Suppressor macrophage (primary cell): Measurements from ENCODE around the gene L3MBTL4.
"Not testable (repeated sequence)": the region's sequence is repeated elsewhere in the genome, so short reads cannot be mapped to it uniquely, and the experiment has no call there.

Experiments
- DNase-seq, 4 experiments: peaks; one replicate each; pipeline ENCODE4 v3.0.0-alpha.2; 2020 to 2022

Gene L3MBTL4

DNA sequence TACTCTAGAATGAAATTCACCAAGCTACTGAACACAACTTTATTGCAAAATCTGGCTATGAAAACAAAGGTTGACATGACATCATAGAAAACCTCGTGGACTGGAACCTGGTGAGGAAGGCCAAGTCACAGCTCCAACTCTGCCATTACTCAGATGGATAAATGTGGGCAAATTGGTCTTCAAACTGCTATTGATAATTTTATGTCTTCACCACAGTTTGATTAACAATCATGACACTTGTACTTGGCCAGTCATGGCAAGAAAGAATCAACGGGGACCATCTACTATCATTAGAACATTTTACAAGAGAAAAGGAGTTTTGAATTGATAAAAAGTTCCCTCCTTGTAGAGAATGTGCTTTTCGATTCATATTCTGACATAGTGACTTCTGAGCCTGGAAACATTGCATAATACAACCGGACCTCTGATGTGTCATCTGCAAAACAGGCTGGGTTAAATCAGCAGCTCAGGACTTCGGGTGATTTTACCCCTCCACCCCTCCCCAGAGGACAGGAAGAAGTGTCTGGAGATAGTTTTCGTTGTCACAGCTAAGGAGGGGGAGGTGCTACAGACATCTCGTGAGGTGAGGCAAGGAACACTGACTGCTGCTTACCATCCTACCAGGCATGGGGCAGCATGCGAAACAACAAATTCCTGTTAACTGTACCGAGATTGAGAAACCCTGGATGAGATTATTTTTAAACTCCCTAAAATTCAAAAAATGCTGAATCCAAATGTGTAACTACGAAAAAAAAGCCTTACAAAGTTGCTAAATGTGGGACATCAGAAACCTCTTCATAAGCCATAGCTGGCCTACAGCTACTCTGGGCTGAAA lies 8.4 kb downstream of the L3MBTL4 start:
- DNase-seq, result peak; percentile 76 to 92 (median 84)

DNA sequence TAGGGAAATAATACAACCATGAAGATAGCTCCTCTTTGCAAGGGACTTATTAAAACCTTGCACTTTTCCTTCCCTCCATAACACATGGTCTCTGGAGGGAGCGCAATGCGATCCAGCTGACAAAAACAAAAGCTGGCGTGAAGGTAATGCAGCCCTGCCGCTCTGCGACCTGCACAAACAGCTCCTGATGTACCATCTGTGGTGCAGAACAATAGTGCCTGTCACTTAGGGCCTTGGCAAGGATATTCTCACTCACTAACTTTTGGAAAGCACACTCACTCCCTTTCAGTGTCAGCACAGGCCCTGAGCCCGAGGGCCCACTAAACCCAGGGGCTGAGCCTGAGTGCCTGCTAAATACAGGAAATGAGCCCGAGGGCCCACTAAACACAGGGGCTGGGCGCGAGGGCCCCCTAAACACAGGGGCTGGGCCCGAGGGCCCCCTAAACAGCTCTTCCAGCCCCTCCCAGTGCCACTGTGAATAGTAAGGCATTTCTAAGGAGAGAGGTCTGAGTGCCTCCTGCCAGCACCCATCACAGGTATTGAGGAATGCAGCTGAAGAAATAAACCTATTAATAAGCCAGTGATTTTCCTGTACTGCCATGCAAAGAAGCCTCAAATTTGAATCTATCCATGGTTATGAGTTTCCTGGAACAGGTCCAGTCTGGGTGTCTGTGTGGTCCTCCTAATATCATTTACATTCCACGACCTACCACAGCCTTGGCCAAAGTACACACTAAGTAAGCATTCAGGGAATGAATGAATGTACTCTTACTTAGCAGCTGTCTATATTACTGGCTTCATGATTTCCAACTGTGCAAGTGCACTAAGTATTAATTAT lies 9.3 kb downstream of the L3MBTL4 start:
- no peak for DNase-seq

DNA sequence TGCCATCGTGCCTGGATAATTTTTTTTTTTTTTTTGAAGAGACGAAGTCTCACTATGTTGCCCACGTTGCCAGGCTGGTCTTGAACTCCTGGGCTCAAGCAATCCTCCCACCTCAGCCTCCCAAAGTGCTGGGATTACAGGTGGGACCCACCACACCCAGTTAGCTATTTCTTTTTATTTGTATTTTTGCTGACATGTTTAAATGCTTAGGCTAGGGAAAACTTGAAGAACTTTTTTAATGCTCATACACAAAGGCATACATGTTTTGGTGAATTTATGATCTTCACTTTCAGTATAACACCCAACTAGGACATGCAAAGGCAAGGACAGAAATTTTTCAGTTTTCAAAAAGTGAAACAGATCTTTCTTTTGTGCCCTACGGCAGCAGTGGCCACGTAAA lies 9.9 kb downstream of the L3MBTL4 start:
- no peak for DNase-seq

DNA sequence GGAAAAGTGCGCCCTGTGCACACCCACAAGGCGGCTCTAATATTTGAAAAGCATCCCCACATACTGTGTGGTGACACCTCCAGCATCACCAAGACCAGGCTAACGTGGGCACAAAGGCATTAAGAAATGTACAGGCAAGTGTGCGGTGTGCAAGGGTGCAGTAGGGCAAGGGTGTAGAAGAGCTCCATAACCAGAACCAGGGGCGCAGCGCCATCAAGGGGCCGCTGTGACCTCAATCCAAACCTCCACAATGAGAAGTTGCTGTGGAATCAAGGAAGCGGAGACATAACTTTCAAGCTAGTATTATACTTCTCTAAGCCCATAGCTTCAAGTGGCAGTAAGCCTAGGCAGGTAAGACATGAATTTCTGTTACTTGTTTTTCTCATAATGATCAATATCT lies 13.0 kb downstream of the L3MBTL4 start:
- DNase-seq, result peak in 2 of 4 experiments; percentile 28 to 30

GRCh38 chr18:6399776-6400175 lies 14.9 kb downstream of the L3MBTL4 start:
- peak in 3 of 4 experiments; percentile 9 to 61 (median 53) for DNase-seq

GRCh38 chr18:6397931-6398566 lies 16.7 kb downstream of the L3MBTL4 start:
- no peak for DNase-seq

DNA sequence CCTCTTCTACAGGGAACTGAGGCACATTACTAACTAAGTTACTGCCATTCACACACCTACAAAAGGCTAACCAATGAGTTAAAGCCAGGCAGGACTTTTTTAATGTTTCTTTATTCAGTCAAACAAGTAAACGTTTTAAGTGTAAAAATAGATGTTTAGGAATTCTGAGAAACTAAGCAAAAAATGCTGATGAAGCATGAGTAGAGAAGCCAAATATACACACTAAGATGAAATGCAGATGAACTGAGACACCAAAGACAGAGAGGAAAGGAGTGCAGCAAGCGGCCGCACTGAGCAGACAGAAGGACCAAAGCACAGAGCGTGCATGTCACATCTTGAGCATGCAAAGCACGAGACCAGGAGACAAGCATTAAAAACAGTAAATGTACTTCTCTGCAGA lies 17.9 kb downstream of the L3MBTL4 start:
- DNase-seq, result no peak

- no peak for DNase-seq
These were observed 18.4 kb downstream of the L3MBTL4 start for GRCh38 chr18:6396276-6396675.

DNA sequence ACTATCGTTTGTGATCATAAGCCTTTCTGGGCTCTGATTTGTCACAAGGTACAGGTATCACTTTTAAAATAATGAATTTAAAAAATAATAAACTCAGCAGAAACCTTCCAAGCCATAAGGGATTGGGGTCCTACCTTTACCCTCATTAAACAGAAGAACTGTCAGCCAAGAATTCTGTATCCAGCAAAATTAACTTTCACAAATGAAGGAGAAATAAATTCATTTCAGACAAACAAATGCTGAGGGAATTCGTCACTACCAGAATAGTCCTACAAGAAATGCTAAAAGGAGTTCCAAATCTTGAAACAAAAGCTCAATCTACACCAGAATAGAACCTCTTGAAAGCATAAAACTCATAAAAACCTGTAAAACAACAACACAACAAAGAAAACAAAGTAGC lies 25.7 kb downstream of the L3MBTL4 start:
- no peak for DNase-seq

- no peak for DNase-seq
These were observed 31.7 kb downstream of the L3MBTL4 start for GRCh38 chr18:6382963-6383362.

- DNase-seq, result not testable (repeated sequence)
These were observed 37.2 kb downstream of the L3MBTL4 start for GRCh38 chr18:6377473-6377872.

DNA sequence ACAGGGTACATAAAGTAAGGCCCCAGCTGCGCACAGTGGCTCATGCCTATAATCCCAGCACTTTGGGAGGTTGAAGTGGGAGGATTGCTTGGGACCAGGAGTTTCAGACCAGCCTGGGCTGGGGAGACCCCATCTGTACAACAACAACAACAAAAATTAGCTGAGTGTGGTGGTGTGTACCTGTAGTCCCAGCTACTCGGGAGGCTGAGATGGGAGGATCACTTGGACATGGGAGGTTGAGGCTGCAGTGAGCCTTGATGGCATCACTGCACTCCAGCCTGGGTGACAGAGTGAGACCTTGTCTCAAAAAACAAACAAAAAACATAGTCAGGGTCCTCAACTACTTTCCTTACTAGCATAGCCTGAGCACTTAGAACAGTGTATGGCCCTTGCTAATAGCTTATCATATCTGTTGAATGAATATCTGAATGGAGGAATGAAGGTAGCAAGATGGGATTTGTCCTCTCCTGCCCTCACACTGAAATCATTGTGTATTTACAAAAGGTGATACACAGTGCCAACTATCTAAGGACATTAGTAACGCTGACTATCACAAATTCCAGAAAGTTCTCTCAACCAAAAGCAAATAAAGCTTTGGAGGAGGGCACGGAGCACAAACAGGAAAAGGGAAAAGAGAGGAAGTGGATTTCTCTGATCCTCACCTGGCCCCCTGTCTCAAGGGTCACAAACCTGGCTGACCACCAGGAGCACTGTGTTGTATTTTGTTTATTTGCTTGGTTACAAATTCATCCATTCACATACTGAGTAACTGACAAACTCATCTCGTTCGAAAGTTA lies 38.1 kb downstream of the L3MBTL4 start:
- DNase-seq, result no peak

GRCh38 chr18:6374935-6375529 lies 39.7 kb downstream of the L3MBTL4 start:
- no peak for DNase-seq

DNA sequence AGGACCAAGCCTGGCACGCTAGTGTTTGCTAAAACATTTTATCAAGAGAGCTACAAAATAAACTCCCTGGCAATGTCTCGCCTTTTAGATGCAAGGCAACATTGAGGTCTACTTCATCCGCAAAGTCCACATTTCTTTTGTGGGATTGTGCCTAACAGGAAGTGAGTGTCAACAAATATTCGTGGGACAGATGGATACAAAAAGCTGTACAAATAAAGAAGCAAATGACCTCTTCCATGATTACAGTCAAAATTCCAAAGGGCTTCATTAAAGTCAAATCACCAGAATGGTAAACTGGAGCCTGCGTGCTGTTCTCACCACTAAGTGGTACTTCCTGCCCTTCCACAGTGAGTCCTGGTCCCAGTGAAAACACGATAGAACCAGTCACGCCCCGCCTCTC lies 40.4 kb downstream of the L3MBTL4 start:
- no peak for DNase-seq

- DNase-seq, result no peak
These were observed 41.5 kb downstream of the L3MBTL4 start for GRCh38 chr18:6373187-6373586.

- no peak for DNase-seq
These were observed 43.6 kb downstream of the L3MBTL4 start for GRCh38 chr18:6370886-6371635.

GRCh38 chr18:6370410-6370809 lies 44.3 kb downstream of the L3MBTL4 start:
- no peak for DNase-seq

DNA sequence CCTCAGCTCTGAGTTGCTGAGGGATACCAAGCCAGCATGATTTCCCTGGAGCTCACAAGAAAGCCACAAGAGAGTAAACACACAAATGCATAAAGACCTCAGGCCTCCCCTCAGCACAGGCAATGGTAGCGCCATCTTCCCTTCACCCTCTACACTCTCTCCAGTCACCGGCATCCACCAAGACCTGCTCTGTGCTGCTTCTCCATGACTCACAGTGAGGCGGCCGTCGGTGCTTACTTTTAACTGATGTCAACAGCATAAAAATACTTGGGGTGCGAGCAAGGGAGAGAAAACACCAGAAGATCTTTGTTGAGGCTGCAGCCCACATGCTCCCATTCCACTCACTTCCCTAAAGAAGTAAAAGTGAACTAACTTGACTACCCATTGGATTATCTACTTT lies 46.7 kb downstream of the L3MBTL4 start:
- DNase-seq, result no peak

DNA sequence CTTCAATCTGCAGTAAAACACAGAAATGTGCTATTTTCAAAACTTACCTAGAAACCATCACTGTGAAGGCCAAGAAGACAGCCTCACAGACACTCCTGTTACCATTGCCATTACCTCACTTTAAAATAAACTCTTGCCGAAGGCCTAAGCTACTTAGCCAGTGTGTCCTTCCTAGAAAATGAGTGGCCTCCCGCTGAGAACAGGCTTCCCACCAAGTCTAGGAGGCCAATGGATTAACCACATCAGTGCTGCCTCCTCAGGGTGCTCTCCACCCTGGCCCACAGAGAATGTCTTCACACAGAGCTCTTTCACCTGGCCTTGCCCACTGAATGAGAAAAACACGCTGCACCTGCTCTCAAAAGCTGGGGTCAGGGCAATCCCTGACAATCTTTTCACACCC lies 47.5 kb downstream of the L3MBTL4 start:
- no peak for DNase-seq

GRCh38 chr18:6366776-6367175 lies 47.9 kb downstream of the L3MBTL4 start:
- no peak for DNase-seq

GRCh38 chr18:6365385-6365784 lies 49.3 kb downstream of the L3MBTL4 start:
- DNase-seq, result no peak
